Measurements from ENCODE around the gene PMM1.
"Not testable (repeated sequence)": the region's sequence is repeated elsewhere in the genome, so short reads cannot be mapped to it uniquely, and the experiment has no call there.

Gene PMM1

DNA sequence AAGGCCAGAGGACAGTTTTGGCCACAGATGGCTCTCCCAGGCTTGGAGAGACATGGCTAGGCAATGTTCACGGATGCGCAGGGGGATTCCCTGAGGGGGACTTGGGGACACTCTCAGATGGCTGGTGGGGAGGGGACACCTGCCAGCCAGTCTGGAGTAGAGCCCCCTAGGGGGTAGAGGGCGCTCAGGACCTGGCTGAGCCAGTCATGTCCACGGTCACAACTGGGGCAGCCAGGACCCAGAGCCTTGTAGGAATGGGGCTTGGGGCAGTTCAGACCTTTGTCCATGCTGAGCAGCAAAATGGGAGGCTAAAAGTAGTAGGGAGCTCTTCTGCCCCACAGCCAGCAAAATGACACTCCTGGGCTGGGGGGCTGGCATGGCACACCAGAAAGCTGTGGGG lies 27.2 kb downstream of the PMM1 start:
- DNase-seq: no peak

DNA sequence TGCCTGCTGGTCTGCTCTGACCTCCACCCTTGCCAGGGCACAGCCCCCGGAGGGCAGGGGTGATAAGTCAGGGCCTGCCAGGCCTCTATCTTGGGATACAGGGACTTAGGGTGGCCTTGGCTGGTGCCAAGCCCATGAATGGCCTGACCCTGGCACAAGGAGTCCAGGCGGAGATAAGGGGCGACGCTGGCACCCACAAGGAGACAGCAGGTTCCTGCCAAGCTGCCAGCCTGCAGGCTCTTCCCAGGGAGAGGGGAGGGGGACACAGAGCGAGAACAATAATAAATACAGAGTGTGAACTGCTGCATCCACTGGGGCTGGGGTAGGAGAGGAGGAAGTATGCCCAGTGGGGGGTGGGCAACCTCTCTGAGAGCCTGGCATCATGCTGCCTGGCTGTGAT lies 27.9 kb downstream of the PMM1 start:
- no peak for DNase-seq

DNA sequence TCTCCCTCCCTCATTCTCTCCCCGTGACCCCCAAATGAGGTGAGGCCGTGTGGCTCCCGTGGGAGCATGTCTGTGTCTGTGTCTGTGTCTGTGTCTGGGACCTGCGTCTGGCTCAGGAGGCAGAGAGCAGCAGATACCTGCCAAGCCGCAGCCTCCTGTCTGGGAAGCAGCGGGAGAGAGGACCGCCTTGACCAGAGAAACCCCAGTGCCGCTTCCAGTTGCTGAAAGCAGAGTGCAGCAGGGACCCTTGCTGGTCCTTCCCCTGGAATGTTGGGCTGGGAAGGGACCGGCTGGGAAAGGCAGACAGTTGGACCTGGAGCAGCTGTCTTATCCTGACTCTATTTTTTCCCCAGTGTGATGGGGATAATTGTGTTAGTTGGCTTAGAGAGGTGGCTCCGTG lies 28.3 kb downstream of the PMM1 start:
- DNase-seq: no peak

DNA sequence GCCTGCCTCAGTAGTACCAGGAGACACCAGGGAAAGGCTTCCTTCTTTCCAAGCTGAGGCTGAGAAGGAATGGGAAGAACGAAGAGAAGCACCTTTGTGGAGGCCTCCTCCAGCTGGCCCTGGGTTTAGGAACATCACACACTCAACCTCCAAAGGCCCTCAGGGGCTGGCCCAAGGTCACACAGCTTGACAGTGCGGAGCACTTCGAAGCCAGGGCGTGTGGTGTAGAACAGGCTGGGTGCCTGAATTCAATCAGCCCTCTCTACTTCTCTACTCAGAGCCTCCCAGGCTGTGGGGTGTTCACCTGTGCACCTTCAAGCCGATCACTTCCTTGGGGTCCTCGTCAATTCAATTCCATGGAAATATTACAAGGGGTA lies 29.6 kb downstream of the PMM1 start:
- DNase-seq: no peak

DNA sequence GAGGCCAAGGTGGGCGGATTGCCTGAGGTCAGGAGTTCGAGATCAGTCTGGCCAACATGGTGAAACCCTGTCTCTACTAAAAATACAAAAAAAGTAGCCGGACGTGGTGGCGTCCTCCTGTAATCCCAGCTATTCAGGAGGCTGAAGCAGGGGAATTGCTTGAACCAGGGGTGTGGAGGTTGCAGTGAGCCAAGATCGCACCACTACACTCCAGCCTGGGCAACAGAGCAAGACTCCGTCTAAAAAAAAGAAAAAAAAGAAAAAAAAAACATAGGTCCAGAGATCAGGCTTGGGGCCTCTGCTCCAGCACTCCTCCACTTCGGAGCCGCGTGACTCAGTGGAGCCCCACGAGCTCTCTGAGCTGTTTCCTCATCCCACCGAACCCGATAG lies 31.4 kb downstream of the PMM1 start:
- DNase-seq: not testable (repeated sequence)

DNA sequence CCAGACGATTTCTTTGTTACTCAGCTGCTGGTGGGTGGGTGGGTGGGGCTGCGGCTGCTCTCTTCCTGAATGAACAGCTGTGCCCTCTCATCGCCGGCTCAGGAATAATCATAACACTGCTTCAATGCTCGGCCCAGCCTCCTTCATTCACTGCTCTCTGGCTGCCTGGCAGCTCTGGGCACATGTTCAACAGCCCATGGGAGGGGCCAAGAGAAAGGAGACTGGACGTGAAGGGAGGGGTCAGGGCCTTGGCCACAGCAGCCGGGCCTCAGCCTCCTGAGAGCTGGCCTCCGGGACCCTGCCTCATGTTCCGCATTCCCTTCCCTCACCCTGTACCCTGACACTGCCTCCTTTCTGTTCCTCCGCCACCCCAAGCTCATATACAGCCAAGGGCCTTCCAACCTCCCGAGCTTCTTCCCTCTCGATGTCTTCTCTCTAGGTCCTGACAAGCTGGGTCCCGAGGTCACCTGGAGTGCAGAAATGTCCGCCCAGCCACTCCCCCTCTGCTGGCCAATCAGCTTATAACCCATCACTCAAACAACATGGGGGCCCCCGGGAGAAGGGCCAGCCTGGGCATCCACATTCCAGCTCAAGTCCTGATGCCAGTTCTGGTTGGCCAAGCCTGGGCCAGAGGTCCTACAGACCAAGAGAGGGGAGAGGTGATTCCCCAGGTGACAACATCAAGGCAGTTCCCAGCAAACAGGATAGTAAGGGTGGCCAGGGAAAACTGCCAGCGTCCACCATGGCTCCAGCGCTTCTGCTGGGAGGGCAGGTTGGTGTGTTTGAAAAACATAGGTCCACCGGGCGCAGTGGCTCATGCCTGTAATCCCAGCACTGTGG lies 32.0 kb downstream of the PMM1 start:
- DNase-seq: peak; percentile 68

DNA sequence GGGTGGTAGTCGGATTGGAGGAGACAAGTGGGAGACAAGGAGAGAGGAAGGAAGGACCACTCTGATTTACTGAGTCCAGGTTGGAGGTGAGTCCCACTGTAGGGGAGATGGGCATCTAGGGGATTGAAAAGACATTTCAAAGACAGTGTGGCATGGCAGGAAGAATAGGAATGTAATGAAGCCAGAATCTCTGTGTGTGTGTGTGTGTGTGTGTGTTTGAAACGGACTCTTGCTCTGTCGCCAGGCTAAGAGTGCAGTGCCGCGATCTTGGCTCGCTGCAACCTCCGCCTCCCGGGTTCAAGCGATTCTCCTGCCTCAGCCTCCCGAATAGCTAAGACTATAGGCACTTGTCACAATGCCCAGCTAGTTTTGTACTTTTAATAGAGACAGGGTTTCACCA lies 33.1 kb downstream of the PMM1 start:
- DNase-seq: no peak

DNA sequence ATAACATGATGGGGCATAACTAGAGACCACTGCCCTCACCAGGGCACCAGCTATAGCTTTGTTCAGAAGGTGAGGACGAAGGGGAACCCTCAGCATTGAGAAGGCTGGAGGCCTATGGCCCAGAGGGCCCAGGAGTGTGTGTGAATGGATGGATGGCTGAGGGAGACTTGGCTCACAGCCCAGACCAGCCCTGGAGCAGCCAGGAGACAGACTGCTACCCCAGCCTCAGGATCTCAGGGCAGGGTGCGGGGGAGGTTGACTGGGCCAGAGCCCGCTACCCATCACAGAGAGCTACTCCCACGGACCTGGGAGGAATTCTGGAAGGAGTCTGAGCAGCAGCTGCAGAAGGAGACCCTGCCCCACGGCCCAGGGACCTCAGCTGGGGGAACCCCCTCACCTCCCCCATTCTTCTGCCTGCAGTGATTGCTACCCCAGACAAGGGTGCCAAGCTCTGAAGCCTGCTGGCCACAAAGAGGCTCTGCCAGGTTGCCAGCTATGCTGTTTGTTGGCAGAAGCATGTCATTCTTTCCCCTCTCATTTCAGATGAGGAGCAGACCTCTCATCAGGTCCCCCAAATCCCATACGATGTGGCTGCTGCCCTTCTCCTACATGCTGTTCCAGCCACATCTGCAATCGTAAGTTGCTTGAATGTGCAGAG lies 34.2 kb downstream of the PMM1 start:
- peak; percentile 35 for DNase-seq

DNA sequence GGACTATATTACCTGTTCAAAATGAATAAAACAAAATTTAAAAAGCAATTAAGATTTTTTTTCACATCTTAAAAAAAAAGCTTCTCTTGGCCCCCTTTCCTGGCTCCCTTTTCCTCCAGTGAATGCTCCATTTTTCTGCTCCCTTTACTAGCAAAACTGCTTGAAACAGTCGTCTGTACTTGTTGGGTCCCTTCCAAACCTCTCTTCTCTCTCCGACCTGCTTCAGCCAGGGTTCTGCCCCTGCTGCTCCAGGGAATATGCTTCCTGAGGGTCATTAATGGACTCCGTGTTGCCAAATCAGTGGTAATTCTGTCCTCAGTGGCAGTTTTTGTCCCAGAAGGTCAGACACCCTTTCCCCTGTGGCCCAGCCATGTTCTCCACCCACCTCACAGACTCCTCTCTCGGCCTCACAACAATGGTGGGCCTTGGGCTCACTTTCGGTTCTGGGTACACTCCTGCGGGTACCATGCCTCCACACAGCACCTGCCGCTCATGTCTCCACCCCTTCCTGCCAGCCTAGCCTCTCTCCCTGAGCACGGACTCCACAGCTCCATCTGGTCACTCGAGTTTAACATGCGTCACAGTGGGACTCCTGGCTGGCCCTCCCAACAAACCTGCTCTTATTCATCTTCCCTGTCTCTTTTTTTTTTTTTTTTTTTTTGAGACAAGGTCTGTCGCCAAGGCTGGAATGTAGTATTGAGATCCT lies 37.6 kb downstream of the PMM1 start:
- no peak for DNase-seq

DNA sequence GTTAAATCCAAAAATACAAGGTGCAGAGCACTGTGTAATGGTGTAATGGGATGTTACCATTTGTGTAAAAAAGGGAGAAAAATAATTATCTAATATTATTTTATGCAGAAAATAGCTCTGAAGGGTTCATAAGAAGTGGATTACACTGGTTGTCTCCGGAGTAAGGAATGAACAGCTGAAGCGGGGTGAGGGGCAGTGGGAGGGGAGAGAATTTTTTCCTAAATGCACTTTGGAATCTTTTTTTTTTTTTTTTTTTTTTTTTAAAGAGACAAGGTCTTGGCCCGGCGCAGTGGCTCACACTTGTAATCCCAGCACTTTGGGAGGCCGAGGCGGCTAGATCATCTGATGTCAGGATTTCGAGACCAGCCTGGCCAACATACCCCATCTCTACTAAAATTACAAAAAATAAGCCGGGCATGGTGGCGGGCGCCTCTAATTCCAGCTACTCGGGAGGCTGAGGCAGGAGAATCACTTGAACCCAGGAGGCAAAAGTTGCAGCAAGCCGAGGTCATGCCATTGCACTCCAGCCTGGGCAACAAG lies 38.6 kb downstream of the PMM1 start:
- DNase-seq: no peak

DNA sequence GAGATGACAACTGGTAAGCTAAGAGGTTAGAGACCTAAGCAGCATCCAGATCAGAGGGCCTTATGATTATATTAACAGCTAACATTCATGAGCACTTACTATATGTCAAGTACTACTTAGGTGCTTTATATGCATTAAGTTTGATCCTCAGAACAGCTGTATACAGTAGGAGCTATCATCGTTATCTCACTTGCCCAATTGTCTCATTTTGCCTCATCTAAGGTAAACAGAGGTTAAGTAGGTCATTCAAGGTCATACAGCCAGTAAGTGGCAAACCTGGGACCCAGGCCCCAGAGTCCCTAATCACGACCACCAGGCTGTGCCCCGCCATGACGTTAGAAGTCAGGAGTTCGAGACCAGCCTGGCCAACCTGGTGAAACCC lies 40.8 kb downstream of the PMM1 start:
- DNase-seq: no peak

DNA sequence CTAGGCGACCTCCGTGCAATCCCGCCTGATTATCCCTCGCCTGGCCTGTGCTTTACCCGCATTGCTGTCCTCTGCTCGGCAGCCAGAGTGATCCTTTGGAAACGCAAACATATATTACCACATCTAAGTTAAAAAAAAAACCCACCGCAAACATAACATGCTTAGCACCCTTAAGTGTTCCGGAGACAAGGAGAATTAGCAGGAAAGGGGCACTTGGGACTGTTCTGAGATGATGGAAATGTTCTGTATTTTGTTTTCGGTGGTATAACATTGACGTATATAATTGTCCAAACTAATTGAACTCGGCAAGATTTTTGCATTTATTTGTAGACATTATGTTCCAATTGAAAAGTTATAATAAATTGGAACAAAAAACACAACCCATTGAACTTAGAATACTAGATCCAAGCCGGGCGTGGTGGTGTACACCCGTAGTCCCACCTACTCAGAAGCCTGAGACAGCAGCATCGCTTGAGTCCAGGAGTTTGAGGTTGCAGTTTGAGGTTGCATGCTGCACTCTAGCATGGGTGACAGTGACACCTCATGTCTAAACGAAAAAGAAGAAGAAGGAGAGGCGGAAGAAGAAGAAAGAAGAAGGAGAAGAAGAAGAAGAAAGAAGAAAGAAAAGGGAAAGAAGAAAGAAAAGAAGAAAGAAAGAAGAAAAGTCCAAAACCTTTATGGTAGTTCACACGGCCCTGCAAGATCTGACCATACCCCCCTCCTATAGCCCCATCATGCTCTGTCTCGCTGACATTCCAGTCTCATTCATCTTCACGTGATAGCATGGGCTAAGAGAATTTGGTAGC lies 44.8 kb downstream of the PMM1 start:
- no peak for DNase-seq

DNA sequence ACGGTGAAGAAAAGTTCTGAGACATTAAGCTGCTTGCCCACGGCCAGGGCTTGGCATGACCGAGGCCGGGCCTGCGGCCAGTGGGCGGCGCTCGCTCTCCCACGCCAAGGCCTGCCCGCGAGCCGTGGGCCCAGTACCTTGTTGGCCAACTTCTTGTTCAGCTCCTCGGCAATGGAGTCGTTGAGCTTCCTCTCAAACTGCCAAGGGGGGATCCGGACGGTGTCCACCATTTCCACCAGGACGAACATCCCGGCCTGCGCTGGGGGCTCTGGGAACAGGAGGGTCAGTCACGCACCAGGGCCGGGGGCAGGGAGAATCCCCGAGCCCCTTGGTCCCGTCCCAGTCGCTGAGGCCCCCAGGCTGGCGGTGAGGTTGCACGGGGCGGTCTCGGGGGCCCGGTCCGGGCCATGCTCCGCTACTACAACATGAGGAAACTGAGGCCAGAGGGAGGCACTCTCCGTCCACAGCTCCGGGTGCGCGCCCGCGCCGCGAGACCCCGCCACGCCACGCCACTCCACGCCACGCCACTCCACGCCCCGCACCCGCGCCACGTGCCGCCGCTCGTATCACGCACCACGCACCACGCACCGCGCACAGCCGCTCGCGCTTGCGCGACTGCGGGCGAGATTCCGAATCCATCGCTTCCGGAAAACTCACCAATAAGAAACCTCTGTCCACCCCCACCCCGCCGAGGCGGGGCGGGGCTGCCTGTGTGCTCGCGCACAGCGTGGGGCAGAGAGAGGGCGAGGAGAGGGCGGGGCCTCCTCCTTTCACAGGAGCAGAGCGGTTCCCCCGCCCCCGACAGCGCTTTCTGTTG lies 45.6 kb downstream of the PMM1 start, which contains the start of gene POLR3H:
TSS of gene POLR3H (minus strand) at position 617 of the 817 bp plus-strand sequence. CDS start at position 248, 369 bp downstream.
- peak; percentile 98 for DNase-seq

DNA sequence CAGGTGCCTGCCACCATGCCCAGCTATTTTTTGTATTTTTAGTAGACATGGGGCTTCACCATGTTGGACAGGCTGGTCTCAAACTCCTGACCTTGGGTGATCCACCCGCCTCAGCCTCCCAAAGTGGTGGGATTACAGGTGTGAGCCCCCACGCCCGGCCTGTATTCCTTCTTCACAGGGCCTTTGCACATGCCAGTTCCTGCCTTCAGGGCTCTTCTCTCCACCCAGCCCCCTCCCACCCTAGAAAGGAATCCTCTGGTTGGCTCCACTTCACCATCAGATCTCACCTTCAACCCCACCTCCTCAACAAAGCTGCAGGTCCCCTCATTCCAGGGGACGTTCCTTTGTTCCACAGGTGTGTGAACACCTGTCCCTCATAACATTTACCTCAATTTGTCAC lies 47.4 kb downstream of the PMM1 start:
- no peak for DNase-seq

DNA sequence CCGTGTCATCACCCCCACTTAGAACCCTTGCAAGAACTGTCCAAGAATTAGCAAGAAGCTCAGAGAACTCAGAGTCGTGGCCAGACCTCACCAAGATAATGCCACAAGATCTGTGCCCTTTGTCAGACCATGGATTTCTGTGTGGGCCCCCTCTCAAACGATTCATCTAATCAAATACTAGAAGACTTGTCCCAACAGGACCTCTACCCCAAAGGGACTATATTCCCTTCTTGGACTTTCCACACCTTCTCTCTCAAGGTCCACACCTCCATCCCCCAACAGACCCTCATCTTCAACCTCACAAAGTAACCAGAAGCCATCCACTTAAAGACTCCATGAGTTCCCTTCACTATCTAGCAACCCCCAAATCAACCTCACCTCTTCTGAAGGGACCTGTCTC lies 48.2 kb downstream of the PMM1 start:
- no peak for DNase-seq

DNA sequence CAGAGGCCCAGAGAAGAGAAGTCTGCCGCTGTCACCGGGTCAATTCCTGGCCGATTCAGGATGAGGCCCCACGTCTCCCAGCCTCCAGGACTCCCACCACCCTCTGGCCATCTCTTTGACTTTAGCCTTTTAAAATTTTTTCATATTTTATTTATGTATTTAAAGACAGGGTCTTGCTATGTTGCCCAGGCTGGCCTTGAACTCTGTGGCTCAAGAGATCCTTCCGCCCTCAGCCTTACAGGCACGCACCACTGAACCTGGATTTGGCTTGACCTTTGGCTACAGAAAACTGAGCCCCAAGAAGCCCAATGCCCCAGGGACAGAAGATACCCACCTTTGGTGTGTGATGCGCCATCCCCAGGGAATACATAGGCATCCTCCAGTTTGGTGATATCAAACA lies 49.3 kb downstream of the PMM1 start:
- DNase-seq: no peak

DNA sequence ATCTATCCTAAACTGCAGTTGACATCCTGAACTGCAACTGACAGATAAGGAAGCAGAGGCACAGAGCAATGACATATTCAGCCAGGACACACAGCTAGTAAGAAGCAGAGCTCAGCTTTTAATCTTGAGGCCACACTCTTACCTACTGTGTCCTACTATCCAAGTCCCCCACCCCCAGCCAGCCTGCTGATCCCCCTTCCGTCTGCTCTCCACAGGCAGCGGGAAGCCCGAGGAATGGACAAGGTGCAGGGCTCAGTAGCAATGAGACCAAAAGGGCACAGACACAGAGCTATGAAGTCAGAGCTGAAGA lies 49.7 kb downstream of the PMM1 start:
- DNase-seq: no peak

DNA sequence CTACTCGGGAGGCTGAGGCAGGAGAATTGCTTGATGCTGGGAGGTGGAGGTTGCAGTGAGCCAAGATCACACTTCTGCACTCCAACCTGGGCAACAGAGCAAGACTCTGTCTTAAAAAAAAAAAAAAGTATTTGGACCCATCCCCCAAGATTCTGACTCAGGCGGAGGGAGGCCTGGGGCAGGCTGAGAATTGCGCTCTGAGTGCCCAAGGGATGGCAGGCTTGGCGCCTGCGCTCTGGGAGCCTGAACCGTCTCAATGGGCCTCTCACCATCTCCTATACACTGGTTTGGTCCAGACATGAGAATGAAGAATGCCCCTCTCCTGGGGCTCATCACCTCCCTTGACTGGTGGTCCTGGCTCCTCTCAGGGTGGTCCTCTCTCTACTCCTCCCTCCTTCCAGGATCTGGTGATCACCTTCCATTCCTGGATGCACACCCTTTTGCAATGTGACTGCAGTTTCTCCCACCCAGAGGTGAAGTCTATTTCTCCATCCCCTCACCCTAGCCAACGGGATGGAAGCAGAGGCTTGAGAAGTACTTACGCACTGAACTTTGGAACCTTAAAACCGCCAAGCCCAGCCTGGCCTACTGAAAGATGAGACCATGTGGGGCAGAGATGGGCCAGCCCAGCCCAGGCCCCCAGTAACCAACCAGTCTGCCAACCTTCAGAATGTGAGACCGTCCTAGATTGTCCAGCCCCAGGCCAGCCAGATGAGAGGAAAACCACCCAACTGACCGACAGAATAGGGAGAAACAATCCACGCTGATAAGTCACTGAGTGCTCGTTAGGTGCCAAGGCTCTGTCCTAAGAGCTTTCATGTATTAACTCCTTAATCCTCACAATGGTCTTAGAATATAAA lies 50.3 kb downstream of the PMM1 start:
- DNase-seq: no peak

DNA sequence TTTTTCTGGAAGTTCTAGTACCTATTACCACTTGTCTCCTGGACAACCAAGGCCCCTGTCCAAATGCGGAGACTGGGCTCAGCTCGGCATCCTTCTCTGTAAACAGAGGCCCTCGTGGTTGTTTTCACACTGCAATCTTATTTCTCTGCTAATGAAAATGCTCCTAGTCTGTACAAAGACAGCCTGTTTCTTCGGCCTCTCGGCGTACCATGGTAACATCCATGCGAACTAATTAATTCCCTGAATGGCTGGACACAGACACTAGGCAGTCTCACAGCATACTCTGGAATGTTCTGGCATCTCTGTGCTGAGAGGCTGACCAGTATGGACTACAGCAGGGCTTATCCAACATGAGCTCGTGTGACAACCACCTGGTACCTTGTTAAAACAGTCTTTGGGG lies 51.1 kb downstream of the PMM1 start:
- DNase-seq: no peak

DNA sequence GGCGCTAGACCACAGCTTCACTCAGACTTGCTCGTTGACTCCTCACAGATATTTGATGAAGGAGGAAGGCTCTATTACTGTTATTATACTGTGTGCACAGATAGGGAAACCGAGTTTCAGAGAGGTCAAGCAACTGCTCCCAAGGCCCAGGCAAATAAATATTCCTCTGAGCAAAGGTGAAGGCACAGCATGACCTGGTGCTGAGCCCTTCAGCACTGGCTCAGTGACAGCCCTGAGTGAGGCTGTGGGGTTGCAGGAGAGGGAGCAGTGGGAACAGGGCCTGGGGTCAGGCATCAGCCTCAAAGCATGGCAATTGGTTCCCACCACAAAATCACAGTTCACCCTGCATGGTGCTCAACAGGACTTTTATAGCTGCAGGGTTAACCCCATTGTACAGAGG lies 52.4 kb downstream of the PMM1 start:
- DNase-seq: no peak

DNA sequence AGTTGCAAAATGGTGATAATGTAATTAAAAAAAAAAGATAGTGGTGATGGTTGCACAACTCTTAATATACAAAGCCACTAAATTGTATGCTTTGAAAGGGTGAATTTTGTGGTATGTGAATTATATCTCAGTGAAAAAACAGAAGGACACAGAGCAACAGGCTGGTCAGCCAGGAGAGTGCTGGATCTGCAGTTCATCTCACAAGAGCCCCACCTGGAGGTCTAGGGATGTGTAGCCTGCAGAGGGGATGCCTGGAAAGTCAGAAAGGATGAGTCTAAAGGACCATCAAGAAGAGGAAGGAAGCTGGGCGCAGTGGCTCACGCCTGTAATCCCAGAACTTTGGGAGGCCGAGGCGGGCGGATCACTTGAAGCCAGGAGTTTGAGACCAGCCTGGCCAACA lies 54.4 kb downstream of the PMM1 start:
- DNase-seq: no peak
